Measurements from ENCODE around the gene SGCA. TPM values are rescaled to one million over a fixed set of nuclear protein-coding genes. Genes with fewer than 3 reads are reported as not detected.
A peak's percentile ranks its signal among the peaks of the same experiment; 100 is the strongest.

SGCA gene
- total and polyA plus RNA-seq, 9 of the 15 experiments (the other 6 are each of a cell fraction or from before 2014, with no cell fraction given): not detected

DNA sequence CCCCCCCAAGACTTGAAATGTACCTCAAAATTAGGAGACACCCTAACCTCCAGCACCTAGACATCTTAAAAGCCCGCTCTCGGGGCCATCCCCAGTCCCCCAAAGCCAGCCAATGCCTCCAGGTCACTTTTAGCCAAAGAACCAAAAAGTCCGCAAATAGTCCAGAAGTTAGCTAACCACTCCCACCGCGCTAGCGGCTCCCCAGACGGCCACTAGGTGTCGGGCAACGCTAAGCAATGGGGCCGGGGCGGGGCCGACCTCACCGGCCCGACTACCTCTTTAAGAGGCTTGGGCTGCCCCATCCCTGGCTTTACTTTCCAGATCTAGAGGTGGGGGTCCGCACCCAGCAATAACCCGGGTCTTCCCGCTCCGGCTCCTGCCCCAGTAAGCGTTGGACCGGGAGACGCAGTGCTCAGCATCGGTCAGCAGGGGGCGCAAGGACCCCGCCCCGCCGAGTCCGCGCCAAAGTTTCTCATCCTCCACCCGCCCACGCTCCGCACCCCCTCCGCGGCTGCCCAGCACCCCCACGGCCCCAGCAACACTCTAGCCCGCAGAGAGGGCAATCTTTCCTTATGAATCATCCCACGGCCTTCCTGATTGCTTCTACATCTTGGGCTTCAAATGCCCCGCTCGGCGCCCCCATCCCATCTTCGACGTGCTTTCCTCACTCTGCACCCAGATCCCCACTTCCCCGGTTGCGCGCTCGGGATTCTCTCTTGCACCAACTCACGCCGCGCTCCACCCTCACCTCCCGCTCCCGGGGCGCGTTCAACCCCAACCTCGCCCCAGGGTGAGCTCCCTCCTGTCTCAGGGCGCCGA, 34.9 kb downstream of the SGCA start (continued):
- TF ChIP-seq ZKSCAN1 (IDR thresholded peaks at IDR 0.05; ENCODE audit: low read depth, low read length): 0 out of 2 replicates have a peak, but pooled peaks have one; percentile 12
- TF ChIP-seq, protein P1, sequence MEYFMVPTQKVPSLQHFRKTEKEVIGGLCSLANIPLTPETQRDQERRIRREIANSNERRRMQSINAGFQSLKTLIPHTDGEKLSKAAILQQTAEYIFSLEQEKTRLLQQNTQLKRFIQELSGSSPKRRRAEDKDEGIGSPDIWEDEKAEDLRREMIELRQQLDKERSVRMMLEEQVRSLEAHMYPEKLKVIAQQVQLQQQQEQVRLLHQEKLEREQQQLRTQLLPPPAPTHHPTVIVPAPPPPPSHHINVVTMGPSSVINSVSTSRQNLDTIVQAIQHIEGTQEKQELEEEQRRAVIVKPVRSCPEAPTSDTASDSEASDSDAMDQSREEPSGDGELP (CRISPR knock-in tag; IDR thresholded peaks at IDR 0.05; ENCODE audit: borderline replicate concordance): peak; percentile 56; the same call in 1 of the 2 replicates
- no peak for TF ChIP-seq SMARCE1 (IDR thresholded peaks at IDR 0.05)
- TF ChIP-seq, protein P2, sequence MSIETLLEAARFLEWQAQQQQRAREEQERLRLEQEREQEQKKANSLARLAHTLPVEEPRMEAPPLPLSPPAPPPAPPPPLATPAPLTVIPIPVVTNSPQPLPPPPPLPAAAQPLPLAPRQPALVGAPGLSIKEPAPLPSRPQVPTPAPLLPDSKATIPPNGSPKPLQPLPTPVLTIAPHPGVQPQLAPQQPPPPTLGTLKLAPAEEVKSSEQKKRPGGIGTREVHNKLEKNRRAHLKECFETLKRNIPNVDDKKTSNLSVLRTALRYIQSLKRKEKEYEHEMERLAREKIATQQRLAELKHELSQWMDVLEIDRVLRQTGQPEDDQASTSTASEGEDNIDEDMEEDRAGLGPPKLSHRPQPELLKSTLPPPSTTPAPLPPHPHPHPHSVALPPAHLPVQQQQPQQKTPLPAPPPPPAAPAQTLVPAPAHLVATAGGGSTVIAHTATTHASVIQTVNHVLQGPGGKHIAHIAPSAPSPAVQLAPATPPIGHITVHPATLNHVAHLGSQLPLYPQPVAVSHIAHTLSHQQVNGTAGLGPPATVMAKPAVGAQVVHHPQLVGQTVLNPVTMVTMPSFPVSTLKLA (conservative IDR thresholded peaks at IDR 0.05): 0 out of 4 replicates have a peak, but pooled peaks of 1 of the 2 experiments have one; percentile 30
- TF ChIP-seq EGR1 (conservative IDR thresholded peaks at IDR 0.05): peak; percentile 98
- peak; percentile 93 for TF ChIP-seq SMC3 (conservative IDR thresholded peaks at IDR 0.05; ENCODE audit: insufficient read depth, low read depth, low read length)
- peak; percentile 86 for TF ChIP-seq SP1 (CRISPR knock-in tag; IDR thresholded peaks at IDR 0.05)
- TF ChIP-seq HNRNPL (IDR thresholded peaks at IDR 0.05; ENCODE audit: low read depth, low read length): no peak
- TF ChIP-seq ATF7 (IDR thresholded peaks at IDR 0.05): peak; percentile 63; the same call in 1 of the 2 replicates
- peak; percentile 54; the same call in 1 of the 2 replicates for TF ChIP-seq ESRRA (IDR thresholded peaks at IDR 0.05; ENCODE audit: borderline replicate concordance, low read depth)
- no peak for TF ChIP-seq ATF1 (CRISPR knock-in tag; IDR thresholded peaks at IDR 0.05)
- TF ChIP-seq ATF1 (tag; IDR thresholded peaks at IDR 0.05): peak; percentile 28; the same call in 1 of the 2 replicates
- peak; percentile 31; the same call in 1 of the 2 replicates for TF ChIP-seq KLF16 (IDR thresholded peaks at IDR 0.05)
- TF ChIP-seq, protein P3, sequence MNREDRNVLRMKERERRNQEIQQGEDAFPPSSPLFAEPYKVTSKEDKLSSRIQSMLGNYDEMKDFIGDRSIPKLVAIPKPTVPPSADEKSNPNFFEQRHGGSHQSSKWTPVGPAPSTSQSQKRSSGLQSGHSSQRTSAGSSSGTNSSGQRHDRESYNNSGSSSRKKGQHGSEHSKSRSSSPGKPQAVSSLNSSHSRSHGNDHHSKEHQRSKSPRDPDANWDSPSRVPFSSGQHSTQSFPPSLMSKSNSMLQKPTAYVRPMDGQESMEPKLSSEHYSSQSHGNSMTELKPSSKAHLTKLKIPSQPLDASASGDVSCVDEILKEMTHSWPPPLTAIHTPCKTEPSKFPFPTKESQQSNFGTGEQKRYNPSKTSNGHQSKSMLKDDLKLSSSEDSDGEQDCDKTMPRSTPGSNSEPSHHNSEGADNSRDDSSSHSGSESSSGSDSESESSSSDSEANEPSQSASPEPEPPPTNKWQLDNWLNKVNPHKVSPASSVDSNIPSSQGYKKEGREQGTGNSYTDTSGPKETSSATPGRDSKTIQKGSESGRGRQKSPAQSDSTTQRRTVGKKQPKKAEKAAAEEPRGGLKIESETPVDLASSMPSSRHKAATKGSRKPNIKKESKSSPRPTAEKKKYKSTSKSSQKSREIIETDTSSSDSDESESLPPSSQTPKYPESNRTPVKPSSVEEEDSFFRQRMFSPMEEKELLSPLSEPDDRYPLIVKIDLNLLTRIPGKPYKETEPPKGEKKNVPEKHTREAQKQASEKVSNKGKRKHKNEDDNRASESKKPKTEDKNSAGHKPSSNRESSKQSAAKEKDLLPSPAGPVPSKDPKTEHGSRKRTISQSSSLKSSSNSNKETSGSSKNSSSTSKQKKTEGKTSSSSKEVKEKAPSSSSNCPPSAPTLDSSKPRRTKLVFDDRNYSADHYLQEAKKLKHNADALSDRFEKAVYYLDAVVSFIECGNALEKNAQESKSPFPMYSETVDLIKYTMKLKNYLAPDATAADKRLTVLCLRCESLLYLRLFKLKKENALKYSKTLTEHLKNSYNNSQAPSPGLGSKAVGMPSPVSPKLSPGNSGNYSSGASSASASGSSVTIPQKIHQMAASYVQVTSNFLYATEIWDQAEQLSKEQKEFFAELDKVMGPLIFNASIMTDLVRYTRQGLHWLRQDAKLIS (CRISPR knock-in tag; IDR thresholded peaks at IDR 0.05): 0 out of 2 replicates have a peak, but pooled peaks have one; percentile 34
- TF ChIP-seq, protein P4, sequence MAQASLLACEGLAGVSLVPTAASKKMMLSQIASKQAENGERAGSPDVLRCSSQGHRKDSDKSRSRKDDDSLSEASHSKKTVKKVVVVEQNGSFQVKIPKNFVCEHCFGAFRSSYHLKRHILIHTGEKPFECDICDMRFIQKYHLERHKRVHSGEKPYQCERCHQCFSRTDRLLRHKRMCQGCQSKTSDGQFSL (CRISPR knock-in tag; IDR thresholded peaks at IDR 0.05): peak; percentile 77; the same call in 1 of the 2 replicates
- TF ChIP-seq, protein P4 (tag; IDR thresholded peaks at IDR 0.05): peak in 1 of 2 experiments; percentile 83; a peak in 2 of 4 replicates
- peak in 1 of 3 experiments; percentile 29 for TF ChIP-seq YY1 (IDR thresholded peaks at IDR 0.05; ENCODE audit: borderline replicate concordance in 1 of 3, control insufficient read depth in 1 of 3, extremely low read depth in 1 of 3, insufficient read depth in 3 of 3, insufficient read length in 1 of 3, insufficient replicate concordance in 2 of 3, low read depth in 1 of 3, low read length in 2 of 3)
